IMR-90 (cell line): ENCODE measurements around the gene CEP152. TPM values are rescaled to one million over a fixed set of nuclear protein-coding genes. Genes with fewer than 3 reads are reported as not detected.
A peak's percentile ranks its signal among the peaks of the same experiment; 100 is the strongest.

Experiments used
- ATAC-seq: fragments of 200-7000 bp; cut with Tn5 transposase; 2 replicates; pipeline ENCODE4 v1.9.1; 2020; ENCODE audit warnings: low read depth, mild to moderate bottlenecking, moderate library complexity
- BruUV-seq: library from RNA; stranded (reverse); fragments of 400-500 nt; replicated peaks from 2 replicates; lab custom pipeline; 2021; lab: Mats Ljungman, UMichigan
- CTCF ChIA-PET: fragments of 300-600 bp; formaldehyde crosslinking; extraction: SDS; loops from one replicate; lab custom pipeline; 2021; ENCODE audit warnings: antibody characterized with exemption; lab: Yijun Ruan, JAX
- POLR2A ChIA-PET: fragments of 300-600 bp; sonication (Branson Sonifier 250); formaldehyde crosslinking; loops from one replicate; lab custom pipeline; 2022; ENCODE audit warnings: antibody characterized with exemption; ENCODE audit not compliant: unreplicated experiment; lab: Charles Lee
- DNase-seq: peaks from one replicate; pipeline ENCODE4 v3.0.0; 2013
- H2AFZ ChIP-seq: replicated peaks from 2 replicates; pipeline ENCODE3; 2013; ENCODE audit warnings: low read length, mild to moderate bottlenecking; ENCODE audit not compliant: poor library complexity
- H2AK5ac ChIP-seq: 2 replicates; pipeline ENCODE4 v1.6.1; 2013; ENCODE audit warnings: low read depth, low read length, inconsistent platforms
- H2AK9ac ChIP-seq: replicated peaks from 2 replicates; pipeline ENCODE3; 2013; ENCODE audit warnings: mild to moderate bottlenecking, low read depth, low read length, moderate library complexity; ENCODE audit not compliant: poor library complexity
- H2BK120ac ChIP-seq: 2 replicates; pipeline ENCODE4 v1.6.1; 2013; ENCODE audit warnings: low read depth, low read length, inconsistent platforms
- H2BK15ac ChIP-seq: 3 replicates; pipeline ENCODE4 v1.6.1; 2013; ENCODE audit warnings: low read depth, low read length, inconsistent platforms
- H2BK20ac ChIP-seq: 2 replicates; pipeline ENCODE4 v1.6.1; 2013; ENCODE audit warnings: low read depth, mild to moderate bottlenecking, inconsistent platforms, low read length, moderate library complexity
- H2BK5ac ChIP-seq: 2 replicates; pipeline ENCODE4 v1.6.1; 2013; ENCODE audit warnings: mild to moderate bottlenecking, low read depth, low read length, inconsistent platforms; ENCODE audit not compliant: poor library complexity, severe bottlenecking
- H3K14ac ChIP-seq: replicated peaks from 2 replicates; pipeline ENCODE4 v1.6.1; 2013; ENCODE audit warnings: low read depth, low read length, inconsistent platforms
- H3K18ac ChIP-seq: 2 replicates; pipeline ENCODE4 v1.6.1; 2013; ENCODE audit warnings: low read depth, low read length, control low read depth
- H3K23ac ChIP-seq: 2 replicates; pipeline ENCODE4 v1.6.1; 2013; ENCODE audit warnings: low read depth, low read length, inconsistent platforms
- H3K27ac ChIP-seq: 2 replicates; pipeline ENCODE4 v1.5.1; 2013; ENCODE audit warnings: mild to moderate bottlenecking, control low read depth, low read length; ENCODE audit not compliant: insufficient read depth
- H3K27me3 ChIP-seq: 2 replicates; pipeline ENCODE4 v1.6.1; 2013; ENCODE audit warnings: low read length; ENCODE audit not compliant: control insufficient read depth, insufficient read depth
- H3K36me3 ChIP-seq: 2 replicates; pipeline ENCODE4 v1.6.1; 2013; ENCODE audit warnings: low read length, mixed read lengths; ENCODE audit not compliant: control insufficient read depth, insufficient read depth
- H3K4ac ChIP-seq: 2 replicates; pipeline ENCODE4 v1.6.1; 2013; ENCODE audit warnings: low read depth, low read length, inconsistent platforms
- H3K4me1 ChIP-seq: 2 replicates; pipeline ENCODE4 v1.6.1; 2013; ENCODE audit warnings: low read length, mixed read lengths; ENCODE audit not compliant: control insufficient read depth, insufficient read depth
- H3K4me2 ChIP-seq: 2 replicates; pipeline ENCODE4 v1.6.1; 2013; ENCODE audit warnings: low read depth, mild to moderate bottlenecking, control low read depth, low read length, moderate library complexity
- H3K4me3 ChIP-seq: 2 replicates; pipeline ENCODE4 v1.5.1; 2013; ENCODE audit warnings: low read depth, mild to moderate bottlenecking, control low read depth, low read length, moderate library complexity; ENCODE audit not compliant: insufficient read depth
- H3K56ac ChIP-seq: 2 replicates; pipeline ENCODE4 v1.6.1; 2013; ENCODE audit warnings: low read length, inconsistent platforms; ENCODE audit not compliant: insufficient read depth; ENCODE audit errors: extremely low read depth
- H3K79me1 ChIP-seq, 2 experiments: 2 replicates each; pipeline ENCODE4 v1.6.1; 2013; ENCODE audit warnings: low read length in 2 of 2, inconsistent platforms in 1 of 2, low read depth in 1 of 2
- H3K9ac ChIP-seq: 2 replicates; pipeline ENCODE4 v1.6.1; 2013; ENCODE audit warnings: low read depth, low read length, control low read depth
- H3K9me1 ChIP-seq: 2 replicates; pipeline ENCODE4 v1.6.1; 2013; ENCODE audit warnings: low read length, inconsistent platforms; ENCODE audit not compliant: insufficient read depth
- H3K9me3 ChIP-seq: 2 replicates; pipeline ENCODE4 v1.6.1; 2013; ENCODE audit warnings: low read length; ENCODE audit not compliant: control insufficient read depth, insufficient read depth
- H4K20me1 ChIP-seq: 2 replicates; pipeline ENCODE4 v1.6.1; 2013; ENCODE audit warnings: low read length, inconsistent platforms; ENCODE audit not compliant: insufficient read depth
- H4K5ac ChIP-seq: 2 replicates; pipeline ENCODE4 v1.6.1; 2013; ENCODE audit warnings: mild to moderate bottlenecking, low read depth, low read length, control low read depth
- H4K8ac ChIP-seq, 2 experiments: 2 replicates each; pipeline ENCODE4 v1.6.1; 2013; ENCODE audit warnings: low read depth in 2 of 2, low read length in 2 of 2, control low read depth in 1 of 2, inconsistent platforms in 1 of 2
- H4K91ac ChIP-seq: 2 replicates; pipeline ENCODE4 v1.6.1; 2013; ENCODE audit warnings: low read depth, low read length, inconsistent platforms; ENCODE audit not compliant: insufficient read depth
- BHLHE40 ChIP-seq: fragments of 150-350 bp; IDR thresholded peaks from 2 replicates; pipeline ENCODE4 v1.6.1; 2016; ENCODE audit warnings: mild to moderate bottlenecking, low read depth, low read length
- CEBPB ChIP-seq: IDR thresholded peaks from 2 replicates; pipeline ENCODE4 v1.6.1; 2012; ENCODE audit warnings: low read depth, low read length, improper control_type of control experiment
- CHD1 ChIP-seq: IDR thresholded peaks from 2 replicates; pipeline ENCODE4 v1.6.1; 2012; ENCODE audit warnings: low read depth, low read length, improper control_type of control experiment
- FOS ChIP-seq: fragments of 150-350 bp; IDR thresholded peaks from 2 replicates; pipeline ENCODE4 v1.6.1; 2016; ENCODE audit warnings: low read depth, low read length
- MAFK ChIP-seq: IDR thresholded peaks from 2 replicates; pipeline ENCODE4 v1.6.1; 2012; ENCODE audit warnings: low read depth, low read length, improper control_type of control experiment
- MXI1 ChIP-seq: IDR thresholded peaks from 2 replicates; pipeline ENCODE4 v1.6.1; 2012; ENCODE audit warnings: low read depth, mild to moderate bottlenecking, low read length, moderate library complexity, borderline replicate concordance
- NFE2L2 ChIP-seq: fragments of 150-350 bp; IDR thresholded peaks from 2 replicates; pipeline ENCODE4 v1.6.1; 2016; ENCODE audit warnings: low read depth, mild to moderate bottlenecking, low read length
- POLR2A ChIP-seq: IDR thresholded peaks from 2 replicates; pipeline ENCODE4 v1.6.1; 2012; ENCODE audit warnings: mild to moderate bottlenecking, low read depth, low read length
- RAD21 ChIP-seq: IDR thresholded peaks from 2 replicates; pipeline ENCODE4 v1.6.1; 2012; ENCODE audit warnings: low read length, improper control_type of control experiment
- RCOR1 ChIP-seq: IDR thresholded peaks from 2 replicates; pipeline ENCODE4 v1.6.1; 2012; ENCODE audit warnings: mild to moderate bottlenecking, low read length, improper control_type of control experiment; ENCODE audit not compliant: insufficient replicate concordance
- RFX5 ChIP-seq: IDR thresholded peaks from 2 replicates; pipeline ENCODE4 v1.8.0; 2012; ENCODE audit warnings: low read depth, mild to moderate bottlenecking, low read length, moderate library complexity
- SMC3 ChIP-seq: fragments of 150-350 bp; IDR thresholded peaks from 2 replicates; pipeline ENCODE4 v1.6.1; 2016; ENCODE audit warnings: low read depth, mild to moderate bottlenecking, antibody characterized with exemption, low read length, moderate library complexity
- WGBS, 2 experiments: methylation state at CpG; one replicate each; pipeline versions ENCODE4 v1.1.5 to v1.1.7; 2013; ENCODE audit warnings: missing lambda C conversion rate in 2 of 2; ENCODE audit not compliant: insufficient read length in 1 of 2; ENCODE audit errors: extremely low coverage in 2 of 2; 5-methylcytosine and 5-hydroxymethylcytosine counted together
- dilution Hi-C: fragments of 300-500 bp; cut with HindIII; formaldehyde crosslinking; loops from one replicate; pipeline ENCODE4 v1.14.3; 2018; ENCODE audit warnings: low sequenced_read_pairs; ENCODE audit not compliant: unreplicated experiment
- in situ Hi-C: fragments of 300-500 bp; cut with MboI; formaldehyde crosslinking; loops from 3 replicates; pipeline ENCODE4 v1.14.3; 2019; ENCODE audit warnings: low sequenced_read_pairs, inconsistent platforms, mixed read lengths
- intact Hi-C: fragments of 100-400 bp; cut with micrococcal nuclease; formaldehyde crosslinking; loops from 2 replicates; pipeline ENCODE4 v1.10.0; 2022
- polyA plus RNA-seq, 3 experiments: library from polyadenylated mRNA; depleted of rRNA; stranded (reverse); fragments of >200 nt; gene quantifications; 2 replicates each; pipeline ENCODE4 v1.2.3, GENCODE V29; 2012; ENCODE audit warnings: low replicate concordance in 1 of 3
- total RNA-seq: library from RNA; depleted of rRNA; stranded (reverse); fragments of >200 nt; gene quantifications from 2 replicates; pipeline ENCODE4 v1.2.3, GENCODE V29; 2012
- TF ChIP-seq, protein P1 (sequence below): conservative IDR thresholded peaks from 2 replicates; pipeline ENCODE4 v1.5.1; 2012; ENCODE audit warnings: mild to moderate bottlenecking, low read depth, low read length, improper control_type of control experiment

Gene CEP152
- total and polyA plus RNA-seq, 2 of the 4 experiments (the other 2 are of a cell fraction) = 2.1 to 7.3 TPM

DNA sequence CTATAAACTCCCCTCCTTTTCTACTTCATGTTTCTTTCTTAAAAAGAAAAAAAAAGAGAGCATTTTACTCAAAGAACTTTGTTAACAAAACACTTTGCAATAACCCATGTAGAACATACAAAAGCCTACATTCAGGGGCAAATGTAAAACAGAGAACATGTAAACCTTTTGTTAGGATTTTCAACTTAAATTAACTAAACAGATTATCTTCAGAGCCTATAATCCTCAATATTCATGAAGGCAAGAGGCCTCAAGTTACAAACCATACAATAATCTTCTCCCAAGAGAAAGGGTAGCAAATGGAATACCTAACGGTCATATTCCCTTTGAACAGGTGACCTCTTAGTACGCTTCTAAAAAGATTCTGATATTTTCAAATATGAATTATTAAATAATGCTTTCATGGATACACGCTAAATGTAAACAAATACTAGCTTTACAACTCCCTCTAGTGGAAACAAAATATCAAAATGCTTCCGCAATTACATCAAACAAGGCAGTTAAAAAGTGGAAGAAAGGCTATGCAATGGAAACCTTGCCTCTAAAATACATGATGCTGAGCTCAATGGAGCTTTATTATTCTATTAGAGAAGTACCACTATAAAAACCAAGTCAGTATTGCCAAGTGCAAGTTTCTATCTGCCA, 9.9 kb downstream of the CEP152 start:
- H3K18ac ChIP-seq = no peak overlapping the region
- peaks cover 25 to 51% of the 10 kb centered on the region in 2 experiments for H3K79me1 ChIP-seq
- peaks cover 8% of the 10 kb centered on the region for H3K9me1 ChIP-seq
- no peak overlapping the region for H3K27ac ChIP-seq
- TF ChIP-seq RAD21 (peak; percentile 48; the same call in 1 of the 2 replicates), NFE2L2 (no peak), CEBPB (no peak), RCOR1 (no peak), FOS (no peak), MXI1 (no peak), BHLHE40 (no peak), SMC3 (peak; percentile 45), RFX5 (no peak), CHD1 (no peak), MAFK (no peak), POLR2A (no peak)
- TF ChIP-seq, protein P1, sequence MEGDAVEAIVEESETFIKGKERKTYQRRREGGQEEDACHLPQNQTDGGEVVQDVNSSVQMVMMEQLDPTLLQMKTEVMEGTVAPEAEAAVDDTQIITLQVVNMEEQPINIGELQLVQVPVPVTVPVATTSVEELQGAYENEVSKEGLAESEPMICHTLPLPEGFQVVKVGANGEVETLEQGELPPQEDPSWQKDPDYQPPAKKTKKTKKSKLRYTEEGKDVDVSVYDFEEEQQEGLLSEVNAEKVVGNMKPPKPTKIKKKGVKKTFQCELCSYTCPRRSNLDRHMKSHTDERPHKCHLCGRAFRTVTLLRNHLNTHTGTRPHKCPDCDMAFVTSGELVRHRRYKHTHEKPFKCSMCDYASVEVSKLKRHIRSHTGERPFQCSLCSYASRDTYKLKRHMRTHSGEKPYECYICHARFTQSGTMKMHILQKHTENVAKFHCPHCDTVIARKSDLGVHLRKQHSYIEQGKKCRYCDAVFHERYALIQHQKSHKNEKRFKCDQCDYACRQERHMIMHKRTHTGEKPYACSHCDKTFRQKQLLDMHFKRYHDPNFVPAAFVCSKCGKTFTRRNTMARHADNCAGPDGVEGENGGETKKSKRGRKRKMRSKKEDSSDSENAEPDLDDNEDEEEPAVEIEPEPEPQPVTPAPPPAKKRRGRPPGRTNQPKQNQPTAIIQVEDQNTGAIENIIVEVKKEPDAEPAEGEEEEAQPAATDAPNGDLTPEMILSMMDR = peak; percentile 51
- peak; percentile 43 for DNase-seq
- no peak overlapping the region for H3K14ac ChIP-seq
- no peak overlapping the region for H3K9ac ChIP-seq
- no peaks in the 10 kb centered on the region for H4K20me1 ChIP-seq
- BruUV-seq = no TSS peak
- H3K56ac ChIP-seq = no peak overlapping the region
- no peak overlapping the region for H4K5ac ChIP-seq
- ChIA-PET CTCF (interaction anchor here (0.6 to 1.4 kb wide), 3 partner anchors 11 to 153 kb away, joined by 4 to 5 read pairs (median 4); no protein-coding TSS in a partner anchor), POLR2A (no interaction called here)
- intact Hi-C loops = loop anchor here (1.0 to 5.0 kb wide), 3 partner anchors 79 to 444 kb away; partner anchors contain the start of gene FBN1
- H2BK15ac ChIP-seq = no peak overlapping the region
- no peaks in the 10 kb centered on the region for H3K27me3 ChIP-seq
- H3K9me3 ChIP-seq = no peaks in the 10 kb centered on the region
- H2AFZ ChIP-seq = no peak overlapping the region
- no peak overlapping the region for H3K4me3 ChIP-seq
- dilution Hi-C loops = no loop called here
- H3K23ac ChIP-seq = no peak overlapping the region
- ATAC-seq = no peak
- peaks cover 2% of the 10 kb centered on the region; the same call in 1 of the 2 replicates for H3K36me3 ChIP-seq
- no peak overlapping the region for H3K4ac ChIP-seq
- H4K91ac ChIP-seq = no peak overlapping the region
- no peak overlapping the region for H2AK5ac ChIP-seq
- in situ Hi-C loops = no loop called here
- H2BK20ac ChIP-seq = no peak overlapping the region
- H3K4me1 ChIP-seq = peaks cover 5% of the 10 kb centered on the region
- H2AK9ac ChIP-seq = no peak overlapping the region
- no peak overlapping the region for H2BK5ac ChIP-seq
- no peak overlapping the region for H3K4me2 ChIP-seq
- no CpG with 5 or more reads among the region's 4 CpGs for WGBS, 2 experiments
- no peak overlapping the region for H4K8ac ChIP-seq
- H2BK120ac ChIP-seq = no peak overlapping the region
